T-helper 1 cell treated with Interleukin-12 subunit alpha and Interleukin-12 subunit beta and Interleukin-4 antibody, amounts not matched to agents 30 μg/mL and 1 μg/mL, for 36 hours (primary cell): ENCODE data around the gene OASL.
"Not testable (repeated sequence)": the region's sequence is repeated elsewhere in the genome, so short reads cannot be mapped to it uniquely, and the experiment has no call there.

Experiments
- H3K27ac Mint-ChIP-seq: one replicate; pipeline ENCODE4 v1.8.0; 2021; ENCODE audit warnings: mild to moderate bottlenecking, mixed read lengths
- H3K27me3 Mint-ChIP-seq: one replicate; pipeline ENCODE4 v1.8.0; 2021; ENCODE audit warnings: low read depth, mixed read lengths
- H3K36me3 Mint-ChIP-seq: one replicate; pipeline ENCODE4 v1.8.0; 2021; ENCODE audit warnings: low read depth, mixed read lengths
- H3K4me1 Mint-ChIP-seq: one replicate; pipeline ENCODE4 v1.8.0; 2021; ENCODE audit warnings: low read depth, mixed read lengths
- H3K4me3 Mint-ChIP-seq: one replicate; pipeline ENCODE4 v1.8.0; 2021; ENCODE audit warnings: mild to moderate bottlenecking, moderate library complexity, mixed read lengths
- H3K9me3 Mint-ChIP-seq: one replicate; pipeline ENCODE4 v1.8.0; 2021; ENCODE audit warnings: mixed read lengths

Gene OASL

DNA sequence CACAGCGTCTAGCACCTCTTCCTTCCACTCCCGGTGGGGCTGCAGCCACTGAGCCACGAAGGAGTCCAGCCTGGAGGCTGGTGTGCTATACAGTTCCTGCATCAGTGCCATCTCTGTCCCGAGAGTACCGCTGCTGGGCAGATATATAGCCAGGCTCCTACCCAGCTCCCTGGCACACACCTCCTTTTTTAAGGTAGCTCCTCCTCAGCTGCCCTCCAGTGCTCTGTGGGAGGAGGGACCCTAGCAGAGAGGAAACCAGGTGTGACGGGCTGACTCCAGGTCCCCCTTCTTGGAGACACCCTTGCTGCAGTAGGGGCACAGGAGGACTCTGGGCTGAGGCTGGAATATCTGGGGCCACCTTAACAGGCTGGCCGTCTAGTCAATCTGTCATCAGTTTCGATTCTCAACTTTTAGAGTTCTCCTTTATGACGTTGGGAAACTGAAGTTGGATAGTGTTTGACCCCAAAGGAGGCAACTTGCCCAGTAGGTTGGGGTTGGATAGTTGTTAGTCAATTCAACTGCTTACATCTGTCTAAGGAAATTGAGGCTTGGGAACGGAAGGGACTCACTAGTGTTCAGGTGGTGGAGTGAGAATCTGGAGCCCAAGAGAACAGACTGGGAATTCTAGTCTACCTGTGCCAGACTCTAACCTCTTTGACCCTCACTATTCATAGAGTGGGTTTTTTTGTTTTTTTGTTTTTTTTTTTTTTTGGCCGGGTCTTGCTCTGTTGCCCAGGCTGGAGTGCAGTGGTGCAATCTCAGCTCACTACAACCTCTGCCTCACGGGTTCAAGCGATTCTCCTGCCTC is at the start of gene OASL:
OASL (minus strand) TSS at position 386 of the 808 bp plus-strand sequence; CDS start at position 111, 275 bp downstream.
- Mint-ChIP-seq H3K9me3 (peaks cover 5% of the 10 kb centered on the region), H3K36me3 (peaks cover 17% of the 10 kb centered on the region), H3K27ac (peak within 1 kb of the TSS; percentile 96), H3K27me3 (peaks cover 22% of the 10 kb centered on the region), H3K4me1 (peaks cover 40% of the 10 kb centered on the region), H3K4me3 (peak within 1 kb of the TSS; percentile 95)

- no peak overlapping the region for H3K27ac Mint-ChIP-seq
- no peak overlapping the region for H3K4me3 Mint-ChIP-seq
- no peaks in the 10 kb centered on the region for H3K36me3 Mint-ChIP-seq
Observed at GRCh38 chr12:121088195-121088585, 49.1 kb upstream of the OASL start.

GRCh38 chr12:121087467-121088194 is 48.6 kb upstream of the OASL start:
- Mint-ChIP-seq H3K36me3 (no peaks in the 10 kb centered on the region), H3K27me3 (peaks cover 12% of the 10 kb centered on the region), H3K4me3 (peak overlapping the region; percentile 30), H3K9me3 (no peaks in the 10 kb centered on the region), H3K4me1 (peaks cover 29% of the 10 kb centered on the region), H3K27ac (peak overlapping the region; percentile 45)

More at GRCh38 chr12:121088195-121088585, 49.1 kb upstream of the OASL start:
- H3K27me3 Mint-ChIP-seq = peaks cover 12% of the 10 kb centered on the region
- H3K4me1 Mint-ChIP-seq = peaks cover 34% of the 10 kb centered on the region
- no peaks in the 10 kb centered on the region for H3K9me3 Mint-ChIP-seq

GRCh38 chr12:121086781-121087295 is 47.8 kb upstream of the OASL start:
- Mint-ChIP-seq H3K9me3 (no peaks in the 10 kb centered on the region), H3K36me3 (no peaks in the 10 kb centered on the region), H3K27ac (no peak overlapping the region), H3K27me3 (peaks cover 18% of the 10 kb centered on the region), H3K4me1 (peaks cover 21% of the 10 kb centered on the region), H3K4me3 (no peak overlapping the region)

GRCh38 chr12:121085506-121086353 is 46.7 kb upstream of the OASL start:
- Mint-ChIP-seq H3K27me3 (peaks cover 21% of the 10 kb centered on the region), H3K4me3 (no peak overlapping the region), H3K4me1 (peaks cover 16% of the 10 kb centered on the region), H3K27ac (no peak overlapping the region), H3K9me3 (no peaks in the 10 kb centered on the region), H3K36me3 (no peaks in the 10 kb centered on the region)

GRCh38 chr12:121085069-121085468 is 46.0 kb upstream of the OASL start:
- H3K27me3 Mint-ChIP-seq = peaks cover 21% of the 10 kb centered on the region
- H3K4me3 Mint-ChIP-seq = no peak overlapping the region
- H3K9me3 Mint-ChIP-seq = no peaks in the 10 kb centered on the region
- H3K27ac Mint-ChIP-seq = no peak overlapping the region
- no peaks in the 10 kb centered on the region for H3K36me3 Mint-ChIP-seq
- peaks cover 16% of the 10 kb centered on the region for H3K4me1 Mint-ChIP-seq

DNA sequence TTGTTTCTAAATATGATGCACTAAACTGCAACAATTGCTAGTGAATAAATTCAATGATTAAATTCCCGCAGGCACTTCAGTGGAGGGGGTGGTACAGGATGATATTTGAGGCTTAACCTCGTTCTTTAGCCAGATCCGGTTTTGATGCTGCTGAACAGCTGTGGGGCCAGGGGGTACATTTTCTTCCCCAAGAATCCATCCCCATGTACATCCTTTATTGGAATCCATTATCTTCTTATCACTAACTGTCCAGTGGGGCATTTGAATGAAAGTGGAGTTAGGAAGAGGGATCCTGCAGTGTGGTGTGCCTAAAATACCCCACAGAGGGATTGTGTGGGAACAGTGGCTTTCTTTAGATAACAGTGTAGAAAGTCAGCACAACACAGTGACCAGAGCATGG is 45.2 kb upstream of the OASL start:
- no peak overlapping the region for H3K27ac Mint-ChIP-seq
- H3K4me1 Mint-ChIP-seq = peaks cover 16% of the 10 kb centered on the region
- H3K27me3 Mint-ChIP-seq = peaks cover 21% of the 10 kb centered on the region
- H3K9me3 Mint-ChIP-seq = no peaks in the 10 kb centered on the region
- H3K4me3 Mint-ChIP-seq = no peak overlapping the region
- H3K36me3 Mint-ChIP-seq = no peaks in the 10 kb centered on the region

DNA sequence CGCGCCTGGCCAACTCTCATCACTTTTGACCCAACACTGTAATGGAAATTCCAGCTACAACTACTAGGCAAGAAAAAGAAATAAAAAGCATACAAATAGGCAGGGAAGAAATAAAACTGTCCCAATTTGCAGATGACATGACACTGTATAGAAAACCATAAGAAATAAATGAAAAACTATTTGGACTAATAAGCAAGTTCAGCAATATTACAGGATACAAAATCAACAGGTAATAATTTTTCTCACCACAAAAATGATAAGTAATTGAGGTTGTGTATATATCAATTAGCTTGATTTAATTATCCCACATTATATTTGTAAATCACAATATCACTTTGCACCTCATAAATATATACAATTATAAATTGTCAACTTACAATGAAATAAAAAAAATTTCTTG is 41.9 kb upstream of the OASL start:
- H3K27ac Mint-ChIP-seq = no peak overlapping the region
- no peaks in the 10 kb centered on the region for H3K36me3 Mint-ChIP-seq
- H3K27me3 Mint-ChIP-seq = peaks cover 21% of the 10 kb centered on the region

DNA sequence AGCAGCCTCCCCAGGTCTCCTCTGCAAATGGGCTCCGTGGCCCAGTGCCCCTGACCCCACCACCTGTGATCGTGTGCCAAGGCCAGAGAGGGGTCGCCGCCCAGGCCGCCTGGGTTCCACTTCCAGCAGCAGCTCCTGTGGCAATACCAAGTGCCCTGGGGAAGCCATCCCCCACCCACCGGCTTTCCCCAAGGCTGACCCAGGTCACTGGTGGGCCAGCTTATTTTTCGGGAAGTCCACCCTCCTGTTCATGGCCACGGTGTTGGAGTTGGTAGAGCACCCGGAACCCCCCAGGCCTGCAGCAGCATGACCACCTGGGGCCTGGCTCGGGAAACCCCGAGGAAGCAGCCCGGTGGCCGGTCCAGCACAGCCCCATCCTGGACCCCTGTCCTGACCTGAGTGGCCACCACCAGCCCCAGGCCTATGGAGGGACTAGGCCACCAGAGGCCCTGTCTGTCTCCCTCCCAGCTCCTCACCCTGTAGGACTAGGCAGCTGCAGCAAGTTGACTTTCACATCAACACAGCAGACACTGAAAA is 40.8 kb upstream of the OASL start:
- H3K27me3 Mint-ChIP-seq = peaks cover 21% of the 10 kb centered on the region
- no peaks in the 10 kb centered on the region for H3K9me3 Mint-ChIP-seq
- H3K4me3 Mint-ChIP-seq = no peak overlapping the region
- H3K27ac Mint-ChIP-seq = no peak overlapping the region
- no peaks in the 10 kb centered on the region for H3K4me1 Mint-ChIP-seq
- no peaks in the 10 kb centered on the region for H3K36me3 Mint-ChIP-seq

More for the DNA sequence above, 41.9 kb upstream of the OASL start:
- H3K4me1 Mint-ChIP-seq = no peaks in the 10 kb centered on the region
- no peaks in the 10 kb centered on the region for H3K9me3 Mint-ChIP-seq
- no peak overlapping the region for H3K4me3 Mint-ChIP-seq

- H3K27ac Mint-ChIP-seq, H3K9me3 Mint-ChIP-seq, H3K36me3 Mint-ChIP-seq, H3K4me1 Mint-ChIP-seq, H3K4me3 Mint-ChIP-seq: not testable (repeated sequence)
- H3K27me3 Mint-ChIP-seq = peaks cover 16% of the 10 kb centered on the region
Observed at GRCh38 chr12:121077440-121077839, 38.4 kb upstream of the OASL start.

DNA sequence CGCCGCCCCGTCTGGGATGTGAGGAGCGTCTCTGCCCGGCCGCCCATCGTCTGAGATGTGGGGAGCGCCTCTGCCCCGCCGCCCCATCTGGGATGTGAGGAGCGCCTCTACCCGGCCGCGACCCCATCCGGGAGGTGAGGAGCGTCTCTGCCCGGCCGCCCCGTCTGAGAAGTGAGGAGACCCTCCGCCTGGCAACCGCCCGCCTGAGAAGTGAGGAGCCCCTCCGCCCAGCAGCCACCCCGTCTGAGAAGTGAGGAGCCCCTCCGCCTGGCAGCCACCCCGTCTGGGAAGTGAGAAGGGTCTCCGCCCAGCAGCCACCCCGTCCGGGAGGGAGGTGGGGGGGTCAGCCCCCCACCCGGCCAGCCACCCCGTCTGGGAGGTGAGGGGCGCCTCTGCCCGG is 36.9 kb upstream of the OASL start:
- not testable (repeated sequence) for H3K9me3 Mint-ChIP-seq, H3K4me3 Mint-ChIP-seq, H3K27me3 Mint-ChIP-seq, H3K36me3 Mint-ChIP-seq, H3K4me1 Mint-ChIP-seq, H3K27ac Mint-ChIP-seq

DNA sequence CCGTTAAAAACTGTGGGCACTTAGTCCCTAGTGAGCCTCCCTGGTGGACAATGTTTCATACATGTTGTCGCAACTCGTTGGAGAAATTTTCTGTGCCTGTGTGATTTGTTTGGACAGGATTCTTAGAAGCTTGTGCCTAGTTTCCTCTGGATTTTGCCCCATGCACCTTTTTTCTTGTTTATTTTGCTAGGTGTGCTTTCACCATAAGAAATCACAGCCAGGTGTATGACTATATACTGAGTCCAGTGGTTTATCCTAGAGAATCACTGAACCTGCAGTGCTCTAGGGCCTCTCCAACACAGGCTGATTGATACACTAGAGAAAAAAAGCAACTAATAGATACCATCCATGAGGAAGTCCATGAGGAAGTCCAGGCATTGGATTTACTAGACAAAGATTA is 33.1 kb upstream of the OASL start:
- Mint-ChIP-seq H3K27ac (no peak overlapping the region), H3K9me3 (peaks cover 7% of the 10 kb centered on the region), H3K27me3 (peaks cover 6% of the 10 kb centered on the region), H3K4me3 (no peak overlapping the region), H3K4me1 (no peaks in the 10 kb centered on the region), H3K36me3 (no peaks in the 10 kb centered on the region)

GRCh38 chr12:121069206-121069605 is 30.2 kb upstream of the OASL start:
- Mint-ChIP-seq H3K36me3 (no peaks in the 10 kb centered on the region), H3K27me3 (peaks cover 6% of the 10 kb centered on the region), H3K27ac (no peak overlapping the region), H3K4me3 (no peak overlapping the region), H3K9me3 (peaks cover 7% of the 10 kb centered on the region), H3K4me1 (peaks cover 3% of the 10 kb centered on the region)

- no peaks in the 10 kb centered on the region for H3K27me3 Mint-ChIP-seq
- H3K4me3 Mint-ChIP-seq = no peak overlapping the region
- no peaks in the 10 kb centered on the region for H3K36me3 Mint-ChIP-seq
- peaks cover 10% of the 10 kb centered on the region for H3K4me1 Mint-ChIP-seq
- no peak overlapping the region for H3K27ac Mint-ChIP-seq
- H3K9me3 Mint-ChIP-seq = no peaks in the 10 kb centered on the region
Observed at GRCh38 chr12:121065345-121065744, 26.3 kb upstream of the OASL start.
